K562 (cell line): ENCODE data around the gene TP53BP1. TPM values are rescaled to one million over a fixed set of nuclear protein-coding genes. Genes with fewer than 3 reads are reported as not detected.

Experiments
- BDP1 ChIP-seq: IDR thresholded peaks from 3 replicates; pipeline ENCODE4 v1.6.1; 2011; ENCODE audit not compliant: insufficient read length, insufficient read depth
- BRF1 ChIP-seq: IDR thresholded peaks from 3 replicates; pipeline ENCODE4 v1.6.1; 2011; ENCODE audit warnings: borderline replicate concordance, mild to moderate bottlenecking; ENCODE audit not compliant: insufficient read length; ENCODE audit errors: extremely low read depth
- CAMTA2 ChIP-seq: fragments of 250-450 bp; sonication (Bioruptor Pico); conservative IDR thresholded peaks from 2 replicates; pipeline ENCODE4 v1.5.1; 2022
- CBFB ChIP-seq: sonication (generic); formaldehyde crosslinking; IDR thresholded peaks from 2 replicates; pipeline ENCODE4 v1.4.0; 2020; ENCODE audit warnings: mild to moderate bottlenecking, missing genetic modification reagents
- CUX1 ChIP-seq: fragments of 200-800 bp; sonication (Bioruptor generic); IDR thresholded peaks from 2 replicates; pipeline ENCODE4 v1.6.1; 2016; ENCODE audit warnings: missing genetic modification characterization, missing compliant biosample characterization
- DIDO1 ChIP-seq: fragments of 450-650 bp; IDR thresholded peaks from 2 replicates; pipeline ENCODE4 v1.6.1; 2016; ENCODE audit warnings: low read depth, missing biosample characterization, missing genetic modification characterization
- FOXP1 ChIP-seq: sonication (generic); formaldehyde crosslinking; IDR thresholded peaks from 2 replicates; pipeline ENCODE4 v1.8.0; 2022; ENCODE audit warnings: mild to moderate bottlenecking, missing genetic modification reagents
- IRF2 ChIP-seq: sonication (generic); formaldehyde crosslinking; IDR thresholded peaks from 2 replicates; pipeline ENCODE4 v1.8.1; 2022; ENCODE audit warnings: mild to moderate bottlenecking, missing genetic modification reagents
- LEF1 ChIP-seq: fragments of 450-650 bp; IDR thresholded peaks from 2 replicates; pipeline ENCODE4 v1.6.1; 2016; ENCODE audit warnings: mild to moderate bottlenecking
- MCM3 ChIP-seq: fragments of 450-650 bp; IDR thresholded peaks from 2 replicates; pipeline ENCODE4 v1.6.1; 2016
- NKRF ChIP-seq: fragments of 450-650 bp; IDR thresholded peaks from 2 replicates; pipeline ENCODE4 v1.6.1; 2016; ENCODE audit warnings: borderline replicate concordance
- SMAD1 ChIP-seq: fragments of 150-350 bp; IDR thresholded peaks from 2 replicates; pipeline ENCODE4 v1.6.1; 2014; ENCODE audit warnings: low read length, low read depth; ENCODE audit not compliant: partially characterized antibody
- STAT6 ChIP-seq: sonication (generic); formaldehyde crosslinking; IDR thresholded peaks from 2 replicates; pipeline ENCODE4 v1.8.1; 2023; ENCODE audit warnings: mild to moderate bottlenecking, missing genetic modification reagents
- ZNF57 ChIP-seq: fragments of 450-650 bp; formaldehyde crosslinking; IDR thresholded peaks from 2 replicates; pipeline ENCODE4 v1.4.0; 2020; ENCODE audit warnings: mild to moderate bottlenecking, moderate library complexity
- polyA plus RNA-seq, 8 experiments: library from polyadenylated mRNA; depleted of rRNA in 4 of 8; stranded (reverse) in 5 of 8; unstranded in 3 of 8; fragments of >200 nt; fragmentation: Nextera tagmentation in 2 of 8; fragmentation: Illumina TruSeq in 1 of 8; extraction: Ambion mirVana in 2 of 8; extraction: Trizol in 1 of 8; gene quantifications; 2 replicates each; pipeline versions ENCODE4 v1.2.1 to v1.2.3, GENCODE V29; 2011 to 2014; ENCODE audit warnings: inconsistent platforms in 1 of 8, missing spikeins in 1 of 8
- total RNA-seq, 7 experiments: library from RNA; depleted of rRNA in 6 of 7; stranded (reverse); fragments of >200 nt in 6 of 7; fragmentation: Illumina TruSeq in 2 of 7; extraction: Trizol in 2 of 7; gene quantifications; 2 replicates each; pipeline versions ENCODE4 v1.2.1 to v1.2.3, GENCODE V29; 2011 to 2021; ENCODE audit warnings: low replicate concordance in 1 of 7
- TF ChIP-seq, protein P1 (sequence below): fragments of 450-650 bp; IDR thresholded peaks from 2 replicates; pipeline ENCODE4 v1.6.1; 2016; ENCODE audit warnings: antibody characterized with exemption

The TP53BP1 gene
- total and polyA plus RNA-seq, 9 of the 15 experiments (the other 6 are each of a cell fraction or from before 2014, with no cell fraction given) = 5.7 to 63.3 (median 30.9) TPM

- no peak for TF ChIP-seq CUX1 (CRISPR knock-in tag)
- TF ChIP-seq NKRF = peak; percentile 84
- TF ChIP-seq MCM3 = no peak
- no peak for TF ChIP-seq SMAD1
- TF ChIP-seq BDP1 = no peak
- TF ChIP-seq, protein P1, sequence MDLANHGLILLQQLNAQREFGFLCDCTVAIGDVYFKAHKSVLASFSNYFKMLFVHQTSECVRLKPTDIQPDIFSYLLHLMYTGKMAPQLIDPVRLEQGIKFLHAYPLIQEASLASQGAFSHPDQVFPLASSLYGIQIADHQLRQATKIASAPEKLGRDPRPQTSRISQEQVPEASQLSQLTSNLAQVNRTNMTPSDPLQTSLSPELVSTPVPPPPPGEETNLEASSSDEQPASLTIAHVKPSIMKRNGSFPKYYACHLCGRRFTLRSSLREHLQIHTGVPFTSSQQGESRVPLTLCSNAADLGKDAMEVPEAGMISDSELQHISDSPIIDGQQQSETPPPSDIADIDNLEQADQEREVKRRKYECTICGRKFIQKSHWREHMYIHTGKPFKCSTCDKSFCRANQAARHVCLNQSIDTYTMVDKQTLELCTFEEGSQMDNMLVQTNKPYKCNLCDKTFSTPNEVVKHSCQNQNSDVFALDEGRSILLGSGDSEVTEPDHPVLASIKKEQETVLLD = peak; percentile 83
- TF ChIP-seq DIDO1 (tag) = no peak
- TF ChIP-seq CAMTA2 (CRISPR knock-in tag) = no peak
- TF ChIP-seq FOXP1 (CRISPR knock-in tag) = no peak; the same call in 1 of the 2 replicates
- no peak for TF ChIP-seq BRF1
- TF ChIP-seq CBFB = no peak
- no peak for TF ChIP-seq ZNF57 (CRISPR knock-in tag)
- no peak for TF ChIP-seq IRF2 (CRISPR knock-in tag)
- no peak for TF ChIP-seq STAT6 (CRISPR knock-in tag)
- TF ChIP-seq LEF1 = no peak
Measured at GRCh38 chr15:43370975-43371974, 121.7 kb downstream of the TP53BP1 start, which contains the start of the genes TUBGCP4 and ZSCAN29 (continued).
